ENCODE measurements around the gene TRIM33.

Gene TRIM33

DNA sequence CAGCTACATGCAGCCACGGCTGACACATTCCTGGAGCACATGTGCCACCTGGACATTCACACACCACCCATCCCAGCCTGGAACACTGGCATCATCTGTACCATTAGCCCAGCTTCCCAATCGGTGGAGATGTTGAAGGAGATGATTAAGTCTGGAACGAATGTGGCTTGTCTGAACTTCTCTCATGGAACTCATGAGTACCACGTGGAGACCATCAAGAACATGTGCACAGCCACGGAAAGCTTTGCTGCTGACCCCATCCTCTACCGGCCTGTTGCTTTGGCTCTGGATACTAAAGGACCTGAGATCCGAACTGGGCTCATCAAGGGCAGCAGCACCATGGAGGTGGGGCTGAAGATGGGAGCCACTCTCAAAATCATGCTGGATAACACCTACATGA is 25.0 kb upstream of the TRIM33 start:
- DNase-seq (ENCODE audit: low read depth, low spot score) = no peak
- in situ Hi-C loops (cut with HindIII; ENCODE audit: low sequenced_read_pairs) = no loop called here
- TF ChIP-seq, protein P1, sequence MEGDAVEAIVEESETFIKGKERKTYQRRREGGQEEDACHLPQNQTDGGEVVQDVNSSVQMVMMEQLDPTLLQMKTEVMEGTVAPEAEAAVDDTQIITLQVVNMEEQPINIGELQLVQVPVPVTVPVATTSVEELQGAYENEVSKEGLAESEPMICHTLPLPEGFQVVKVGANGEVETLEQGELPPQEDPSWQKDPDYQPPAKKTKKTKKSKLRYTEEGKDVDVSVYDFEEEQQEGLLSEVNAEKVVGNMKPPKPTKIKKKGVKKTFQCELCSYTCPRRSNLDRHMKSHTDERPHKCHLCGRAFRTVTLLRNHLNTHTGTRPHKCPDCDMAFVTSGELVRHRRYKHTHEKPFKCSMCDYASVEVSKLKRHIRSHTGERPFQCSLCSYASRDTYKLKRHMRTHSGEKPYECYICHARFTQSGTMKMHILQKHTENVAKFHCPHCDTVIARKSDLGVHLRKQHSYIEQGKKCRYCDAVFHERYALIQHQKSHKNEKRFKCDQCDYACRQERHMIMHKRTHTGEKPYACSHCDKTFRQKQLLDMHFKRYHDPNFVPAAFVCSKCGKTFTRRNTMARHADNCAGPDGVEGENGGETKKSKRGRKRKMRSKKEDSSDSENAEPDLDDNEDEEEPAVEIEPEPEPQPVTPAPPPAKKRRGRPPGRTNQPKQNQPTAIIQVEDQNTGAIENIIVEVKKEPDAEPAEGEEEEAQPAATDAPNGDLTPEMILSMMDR (IDR thresholded peaks at IDR 0.05; ENCODE audit: low read depth, low read length) = no peak
- no peak overlapping the region for H3K4me3 ChIP-seq (ENCODE audit: low read depth, low read length)

DNA sequence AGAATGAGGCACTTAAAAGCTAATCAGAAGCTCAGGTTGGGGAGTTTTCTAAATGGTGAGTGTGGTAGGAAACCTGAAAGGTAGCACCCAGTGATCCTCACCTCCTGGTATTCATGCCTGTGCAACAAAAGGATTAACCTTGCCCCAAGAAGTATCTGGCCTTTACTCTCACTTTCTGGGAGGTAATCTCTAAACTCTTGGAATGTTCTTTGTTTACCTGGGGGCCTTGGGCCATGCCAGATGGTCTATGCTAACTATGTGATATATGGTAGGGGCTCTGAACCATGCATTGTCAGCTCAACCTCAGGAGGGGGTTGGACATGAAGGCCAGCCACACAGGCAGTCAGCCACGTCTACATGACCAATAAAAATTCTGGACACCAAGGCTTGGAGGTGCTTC is 24.4 kb upstream of the TRIM33 start:
- no peak for DNase-seq (ENCODE audit: low read depth, low spot score)
- TF ChIP-seq, protein P1 (IDR thresholded peaks at IDR 0.05; ENCODE audit: low read depth, low read length) = no peak
- H3K4me3 ChIP-seq (ENCODE audit: low read depth, low read length) = no peak overlapping the region
- in situ Hi-C loops (cut with HindIII; ENCODE audit: low sequenced_read_pairs) = no loop called here

DNA sequence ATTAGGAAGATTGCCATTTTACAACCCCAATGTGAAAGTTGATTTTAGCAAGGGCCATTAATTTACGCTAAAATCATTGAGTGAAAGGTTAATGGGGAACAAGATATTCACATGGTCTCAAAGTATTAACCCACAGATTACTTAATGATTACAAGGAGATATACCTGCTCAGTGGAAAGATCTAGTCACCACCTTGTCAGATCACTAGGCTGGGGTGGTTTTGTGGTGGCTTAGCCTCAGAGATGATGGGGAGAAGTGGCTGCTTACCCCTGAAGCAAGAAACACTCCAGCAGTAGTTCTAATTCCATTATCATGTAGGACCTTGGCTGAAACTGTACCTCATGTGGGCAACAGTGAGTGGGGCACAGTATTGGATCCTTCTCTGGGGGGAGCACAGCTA is 20.1 kb upstream of the TRIM33 start:
- in situ Hi-C loops (cut with HindIII; ENCODE audit: low sequenced_read_pairs) = no loop called here
- DNase-seq (ENCODE audit: low read depth, low spot score) = no peak
- TF ChIP-seq, protein P1 (IDR thresholded peaks at IDR 0.05; ENCODE audit: low read depth, low read length) = no peak

DNA sequence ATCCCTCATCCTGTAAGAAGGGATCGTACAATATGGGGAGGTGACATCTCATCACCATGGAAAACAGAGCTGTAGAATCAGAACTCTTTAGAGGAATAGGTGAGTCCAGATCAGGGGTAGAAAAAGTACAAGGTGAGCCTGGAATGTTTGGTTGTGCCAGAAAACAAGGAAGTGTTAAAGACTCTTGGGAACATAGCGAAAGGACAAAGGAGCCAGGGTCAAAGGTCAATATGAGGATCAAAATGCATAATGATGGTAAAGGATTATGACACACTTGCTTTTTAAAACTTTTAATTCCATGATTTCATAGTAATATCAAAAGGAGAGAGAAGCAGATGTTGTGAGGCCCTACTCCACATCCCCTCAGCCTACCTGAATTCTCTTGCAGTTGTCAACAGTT is 19.2 kb upstream of the TRIM33 start:
- in situ Hi-C loops (cut with HindIII; ENCODE audit: low sequenced_read_pairs) = no loop called here
- H3K4me3 ChIP-seq (ENCODE audit: low read depth, low read length) = no peak overlapping the region
- TF ChIP-seq, protein P1 (IDR thresholded peaks at IDR 0.05; ENCODE audit: low read depth, low read length) = no peak
- DNase-seq (ENCODE audit: low read depth, low spot score) = no peak

More for the DNA sequence above, 20.1 kb upstream of the TRIM33 start:
- H3K4me3 ChIP-seq (ENCODE audit: low read depth, low read length) = no peak overlapping the region

DNA sequence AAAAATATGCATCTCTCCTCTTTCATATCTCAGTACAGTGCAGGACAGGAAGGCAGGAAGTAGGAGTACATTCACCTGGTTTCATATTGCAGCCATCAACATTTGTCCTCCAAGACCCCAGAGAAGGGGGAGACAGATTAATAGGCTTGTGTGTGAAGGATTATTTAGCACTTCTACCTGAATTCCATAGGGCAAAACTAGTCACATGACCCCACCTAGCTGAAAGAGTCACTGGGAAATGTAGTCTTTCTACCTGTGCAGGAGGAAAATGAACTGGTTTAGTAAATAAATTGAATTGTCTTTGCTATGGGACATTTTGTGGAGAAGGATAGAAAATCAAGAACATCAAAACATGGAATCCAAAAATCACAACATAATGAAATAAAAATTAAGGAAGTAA is 13.9 kb upstream of the TRIM33 start:
- H3K4me3 ChIP-seq (ENCODE audit: low read depth, low read length) = no peak overlapping the region
- TF ChIP-seq, protein P1 (IDR thresholded peaks at IDR 0.05; ENCODE audit: low read depth, low read length) = no peak
- DNase-seq (ENCODE audit: low read depth, low spot score) = no peak
- in situ Hi-C loops (cut with HindIII; ENCODE audit: low sequenced_read_pairs) = no loop called here

DNA sequence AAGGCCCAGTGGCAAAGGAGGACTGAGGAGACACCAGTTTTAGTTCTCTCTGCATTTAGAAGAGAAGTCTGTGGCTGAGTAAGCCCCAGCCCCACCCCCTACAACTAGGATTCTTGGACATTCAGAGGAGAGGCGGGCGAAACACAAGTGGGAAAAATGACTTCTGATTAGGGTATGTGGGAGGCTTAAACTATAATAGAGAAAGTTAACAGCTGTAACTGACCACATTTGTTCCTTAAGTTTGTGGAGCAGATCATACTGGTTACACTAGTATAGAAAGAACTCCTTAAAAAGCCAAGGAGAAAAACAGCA is 11.2 kb upstream of the TRIM33 start:
- no peak overlapping the region for H3K4me3 ChIP-seq (ENCODE audit: low read depth, low read length)
- in situ Hi-C loops (cut with HindIII; ENCODE audit: low sequenced_read_pairs) = no loop called here
- TF ChIP-seq, protein P1 (IDR thresholded peaks at IDR 0.05; ENCODE audit: low read depth, low read length) = no peak

More for the DNA sequence above, 11.2 kb upstream of the TRIM33 start:
- no peak for DNase-seq (ENCODE audit: low read depth, low spot score)

All from astrocyte of the spinal cord (primary cell).